Right atrium auricular region (tissue), 2 donors: Measurements from ENCODE around the gene EPPIN. TPM values are rescaled to one million over a fixed set of nuclear protein-coding genes. Genes with fewer than 3 reads are reported as not detected.
"Not testable (repeated sequence)": the region's sequence is repeated elsewhere in the genome, so short reads cannot be mapped to it uniquely, and the experiment has no call there.

ENCODE experiments used
- DNase-seq: peaks from one replicate; pipeline ENCODE4 v3.0.0-alpha.2; 2019; ENCODE audit warnings: low spot score
- H3K27ac ChIP-seq, 2 donors: fragments of 200-600 bp; sonication (generic); 1 replicate in 1 of 2; 2 replicates in 1 of 2; pipeline ENCODE4 v1.5.1; 2016 to 2019
- H3K27me3 ChIP-seq, 2 donors: fragments of 200-600 bp; sonication (generic); one replicate each; pipeline versions ENCODE4 v1.5.1 to v1.6.0; 2017 to 2019
- H3K36me3 ChIP-seq: fragments of 200-600 bp; sonication (generic); one replicate; pipeline ENCODE4 v1.5.1; 2016
- H3K4me1 ChIP-seq, 2 donors: fragments of 200-600 bp; sonication (generic); one replicate each; pipeline versions ENCODE4 v1.5.1 to v1.6.0; 2017 to 2019
- H3K4me3 ChIP-seq, 2 donors: fragments of 200-600 bp; sonication (generic); 1 replicate in 1 of 2; 2 replicates in 1 of 2; pipeline ENCODE4 v1.5.1; 2017 to 2019; ENCODE audit warnings: mild to moderate bottlenecking in 1 of 2, moderate library complexity in 1 of 2
- H3K9me3 ChIP-seq, 2 donors: fragments of 200-600 bp; sonication (generic); one replicate each; pipeline ENCODE4 v1.5.1; 2019
- total RNA-seq, 2 donors: library from RNA; depleted of rRNA; stranded (reverse); fragments of >200 nt; gene quantifications; one replicate each; pipeline ENCODE4 v1.1.0, GENCODE V29; 2016
- TF ChIP-seq, protein P1 (sequence below), 2 donors: fragments of 200-600 bp; sonication (generic); IDR thresholded peaks; one replicate each; pipeline ENCODE4 v1.5.1; 2019; ENCODE audit warnings: antibody characterized with exemption in 2 of 2

The EPPIN gene
- total RNA-seq, 2 donors from 2014 or later = not detected

DNA sequence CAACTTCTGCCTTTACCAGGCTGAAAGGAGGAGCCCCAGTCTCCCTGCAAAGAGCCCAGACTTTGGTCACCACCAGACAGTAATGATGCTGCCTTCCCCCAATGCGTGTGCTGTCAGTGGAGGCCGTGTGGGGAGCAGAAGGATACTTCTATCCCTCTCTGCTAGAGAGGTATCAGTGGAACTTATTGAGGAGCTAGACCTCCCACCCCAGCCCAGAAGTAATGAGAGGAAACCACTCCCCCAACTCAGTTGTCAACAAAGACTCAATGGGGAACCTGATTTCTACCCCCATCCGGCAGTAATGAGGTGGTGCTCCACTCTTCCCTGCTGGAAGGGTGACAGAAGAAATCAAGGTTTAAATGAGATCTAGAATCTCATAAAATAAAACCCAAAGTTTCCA lies 36.3 kb upstream of the EPPIN start:
- no peaks in the 10 kb centered on the region for H3K4me1 ChIP-seq
- TF ChIP-seq, protein P1, sequence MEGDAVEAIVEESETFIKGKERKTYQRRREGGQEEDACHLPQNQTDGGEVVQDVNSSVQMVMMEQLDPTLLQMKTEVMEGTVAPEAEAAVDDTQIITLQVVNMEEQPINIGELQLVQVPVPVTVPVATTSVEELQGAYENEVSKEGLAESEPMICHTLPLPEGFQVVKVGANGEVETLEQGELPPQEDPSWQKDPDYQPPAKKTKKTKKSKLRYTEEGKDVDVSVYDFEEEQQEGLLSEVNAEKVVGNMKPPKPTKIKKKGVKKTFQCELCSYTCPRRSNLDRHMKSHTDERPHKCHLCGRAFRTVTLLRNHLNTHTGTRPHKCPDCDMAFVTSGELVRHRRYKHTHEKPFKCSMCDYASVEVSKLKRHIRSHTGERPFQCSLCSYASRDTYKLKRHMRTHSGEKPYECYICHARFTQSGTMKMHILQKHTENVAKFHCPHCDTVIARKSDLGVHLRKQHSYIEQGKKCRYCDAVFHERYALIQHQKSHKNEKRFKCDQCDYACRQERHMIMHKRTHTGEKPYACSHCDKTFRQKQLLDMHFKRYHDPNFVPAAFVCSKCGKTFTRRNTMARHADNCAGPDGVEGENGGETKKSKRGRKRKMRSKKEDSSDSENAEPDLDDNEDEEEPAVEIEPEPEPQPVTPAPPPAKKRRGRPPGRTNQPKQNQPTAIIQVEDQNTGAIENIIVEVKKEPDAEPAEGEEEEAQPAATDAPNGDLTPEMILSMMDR (IDR thresholded peaks at IDR 0.05) = no peak
- H3K4me3 ChIP-seq = no peak overlapping the region
- H3K27ac ChIP-seq = no peak overlapping the region
- DNase-seq = no peak
- no peaks in the 10 kb centered on the region for H3K9me3 ChIP-seq
- no peaks in the 10 kb centered on the region for H3K27me3 ChIP-seq
- no peaks in the 10 kb centered on the region for H3K36me3 ChIP-seq

- H3K27ac ChIP-seq = no peak overlapping the region
- no peaks in the 10 kb centered on the region for H3K9me3 ChIP-seq
- no peaks in the 10 kb centered on the region for H3K36me3 ChIP-seq
- DNase-seq = no peak
- no peaks in the 10 kb centered on the region for H3K27me3 ChIP-seq
- no peaks in the 10 kb centered on the region for H3K4me1 ChIP-seq
- TF ChIP-seq, protein P1 (IDR thresholded peaks at IDR 0.05) = no peak
- no peak overlapping the region for H3K4me3 ChIP-seq
These were observed 34.5 kb upstream of the EPPIN start for GRCh38 chr20:45581702-45582101.

DNA sequence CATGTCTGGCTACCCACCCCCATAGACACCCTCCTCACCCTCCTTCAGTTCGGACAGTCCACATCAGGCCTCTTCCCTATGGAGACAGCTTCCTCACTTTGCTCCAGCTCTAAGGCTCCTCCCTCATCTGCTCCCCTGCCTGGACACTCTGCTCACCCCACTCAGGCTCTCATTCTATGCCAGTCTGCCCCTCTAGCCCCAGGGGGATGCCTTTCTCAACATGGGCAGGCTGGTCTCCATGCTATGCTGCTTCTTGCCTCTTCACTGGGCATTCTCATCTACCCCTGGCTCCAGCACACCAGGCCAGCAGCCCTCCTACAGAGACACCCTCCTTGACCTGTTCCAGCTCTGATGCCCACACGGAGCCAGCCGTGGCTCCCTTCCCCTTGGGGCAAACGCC lies 32.0 kb upstream of the EPPIN start, which contains the start of gene WFDC8:
Gene WFDC8 (minus strand): TSS at position 101 of the 400 bp plus-strand sequence. CDS start 37 bp downstream, at position 64.
- TF ChIP-seq, protein P1 (IDR thresholded peaks at IDR 0.05) = no peak
- H3K9me3 ChIP-seq = no peaks in the 10 kb centered on the region
- no peak for DNase-seq
- no peaks in the 10 kb centered on the region for H3K36me3 ChIP-seq
- no peaks in the 10 kb centered on the region for H3K27me3 ChIP-seq
- H3K4me1 ChIP-seq = no peaks in the 10 kb centered on the region
- H3K27ac ChIP-seq = no peak within 1 kb of the TSS
- no peak within 1 kb of the TSS for H3K4me3 ChIP-seq

DNA sequence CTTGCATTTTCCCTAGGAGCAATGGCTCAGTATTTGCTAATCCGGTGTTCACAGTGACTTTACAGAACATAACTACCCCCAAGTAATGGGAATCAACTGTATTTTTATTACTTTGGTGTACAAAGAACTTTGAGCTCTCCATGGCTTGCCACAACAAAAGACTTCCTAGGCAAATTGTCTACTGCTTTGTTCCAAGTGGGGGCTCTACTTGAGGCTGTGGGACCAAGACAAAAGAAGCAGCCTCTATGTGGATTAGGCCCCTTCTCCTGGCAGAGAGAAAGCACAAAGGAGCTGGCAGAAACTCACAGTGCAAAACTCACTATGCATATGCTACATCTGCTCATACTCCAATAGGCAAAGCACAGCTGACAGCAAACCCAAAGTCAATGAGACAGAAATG lies 31.0 kb upstream of the EPPIN start:
- DNase-seq = no peak
- Histone ChIP-seq H3K4me3 (no peak overlapping the region), H3K27me3 (no peaks in the 10 kb centered on the region), H3K36me3 (no peaks in the 10 kb centered on the region), H3K27ac (no peak overlapping the region), H3K4me1 (no peaks in the 10 kb centered on the region), H3K9me3 (peaks cover 0 to 7% of the 10 kb centered on the region in 2 donors)
- TF ChIP-seq, protein P1 (IDR thresholded peaks at IDR 0.05) = no peak

DNA sequence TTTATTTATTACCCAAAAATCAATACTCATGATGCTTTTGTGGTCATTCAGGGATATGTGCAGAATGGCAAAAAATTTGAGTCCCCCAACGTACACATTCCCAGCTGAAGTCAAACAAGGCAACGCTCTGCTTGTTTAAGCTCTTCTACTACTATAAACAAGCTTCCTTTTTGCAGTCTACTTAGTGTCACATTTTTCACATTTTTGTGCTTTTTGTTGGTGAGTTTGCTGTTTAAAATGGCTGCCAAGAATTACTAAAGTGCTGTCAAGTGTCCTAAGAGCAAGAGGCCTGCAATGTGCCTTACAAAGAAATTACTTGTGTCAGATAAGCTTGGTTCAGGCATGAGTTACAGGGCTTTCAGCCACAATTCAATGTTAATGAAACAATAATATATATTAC lies 29.8 kb upstream of the EPPIN start:
- H3K27ac ChIP-seq = no peak overlapping the region
- no peaks in the 10 kb centered on the region for H3K36me3 ChIP-seq
- TF ChIP-seq, protein P1 (IDR thresholded peaks at IDR 0.05) = no peak
- H3K4me3 ChIP-seq = no peak overlapping the region
- no peak for DNase-seq
- no peaks in the 10 kb centered on the region for H3K27me3 ChIP-seq
- no peaks in the 10 kb centered on the region for H3K4me1 ChIP-seq
- H3K9me3 ChIP-seq = peaks cover 0 to 7% of the 10 kb centered on the region in 2 donors

DNA sequence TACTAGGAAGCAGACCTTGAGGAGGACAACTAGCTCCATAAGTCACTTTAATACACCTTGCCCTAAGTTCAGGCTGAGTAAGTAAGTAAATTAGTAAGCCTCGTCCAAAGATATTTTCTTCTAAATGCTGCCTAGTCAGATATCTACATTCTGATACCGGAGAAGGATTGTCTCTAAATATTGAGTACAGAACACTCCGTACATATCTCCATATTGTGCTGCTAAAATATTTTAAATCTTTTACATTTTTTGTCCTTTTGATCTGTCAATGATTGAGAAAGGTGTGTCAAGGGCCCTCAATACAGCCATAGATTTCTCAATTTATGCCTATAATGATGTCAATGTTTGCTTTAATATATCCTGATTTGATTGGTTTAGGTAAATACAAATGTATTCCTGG lies 28.7 kb upstream of the EPPIN start:
- TF ChIP-seq, protein P1 (IDR thresholded peaks at IDR 0.05) = no peak
- no peak for DNase-seq

GRCh38 chr20:45569650-45570049 lies 22.4 kb upstream of the EPPIN start:
- not testable (repeated sequence) for DNase-seq, H3K4me3 ChIP-seq, H3K36me3 ChIP-seq, H3K9me3 ChIP-seq, H3K27ac ChIP-seq, H3K4me1 ChIP-seq, H3K27me3 ChIP-seq

More for the DNA sequence above, 28.7 kb upstream of the EPPIN start:
- no peaks in the 10 kb centered on the region for H3K27me3 ChIP-seq
- H3K27ac ChIP-seq = no peak overlapping the region
- no peaks in the 10 kb centered on the region for H3K4me1 ChIP-seq
- H3K36me3 ChIP-seq = no peaks in the 10 kb centered on the region
- no peak overlapping the region for H3K4me3 ChIP-seq
- H3K9me3 ChIP-seq = peaks cover 0 to 7% of the 10 kb centered on the region in 2 donors
